ENCODE data around the gene NTRK3.

The NTRK3 gene

DNA sequence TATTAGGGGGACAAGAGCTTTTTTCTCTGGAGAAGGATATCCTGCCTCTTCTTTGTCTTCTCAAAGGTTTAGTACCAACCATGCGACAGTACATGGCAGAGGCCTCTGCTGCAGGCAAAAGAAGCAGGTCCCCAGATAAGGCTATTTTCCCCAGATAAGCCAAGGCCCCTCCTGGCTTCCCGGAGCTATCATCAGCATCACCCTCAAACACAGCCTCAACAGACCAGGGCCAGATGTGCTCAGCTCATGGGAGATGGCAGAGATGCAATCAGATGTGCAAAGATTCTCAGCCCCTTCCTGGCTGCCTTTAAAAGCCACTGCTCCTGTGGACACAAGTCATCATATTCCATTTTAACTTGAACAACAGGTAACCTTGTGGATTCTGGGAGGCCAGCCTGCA is 49.0 kb downstream of the NTRK3 start:
- TF ChIP-seq, protein P1, sequence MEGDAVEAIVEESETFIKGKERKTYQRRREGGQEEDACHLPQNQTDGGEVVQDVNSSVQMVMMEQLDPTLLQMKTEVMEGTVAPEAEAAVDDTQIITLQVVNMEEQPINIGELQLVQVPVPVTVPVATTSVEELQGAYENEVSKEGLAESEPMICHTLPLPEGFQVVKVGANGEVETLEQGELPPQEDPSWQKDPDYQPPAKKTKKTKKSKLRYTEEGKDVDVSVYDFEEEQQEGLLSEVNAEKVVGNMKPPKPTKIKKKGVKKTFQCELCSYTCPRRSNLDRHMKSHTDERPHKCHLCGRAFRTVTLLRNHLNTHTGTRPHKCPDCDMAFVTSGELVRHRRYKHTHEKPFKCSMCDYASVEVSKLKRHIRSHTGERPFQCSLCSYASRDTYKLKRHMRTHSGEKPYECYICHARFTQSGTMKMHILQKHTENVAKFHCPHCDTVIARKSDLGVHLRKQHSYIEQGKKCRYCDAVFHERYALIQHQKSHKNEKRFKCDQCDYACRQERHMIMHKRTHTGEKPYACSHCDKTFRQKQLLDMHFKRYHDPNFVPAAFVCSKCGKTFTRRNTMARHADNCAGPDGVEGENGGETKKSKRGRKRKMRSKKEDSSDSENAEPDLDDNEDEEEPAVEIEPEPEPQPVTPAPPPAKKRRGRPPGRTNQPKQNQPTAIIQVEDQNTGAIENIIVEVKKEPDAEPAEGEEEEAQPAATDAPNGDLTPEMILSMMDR (IDR thresholded peaks at IDR 0.05; ENCODE audit: borderline replicate concordance, insufficient read depth, low read depth, low read length) = no peak
- no peak overlapping the region for H3K4me3 ChIP-seq (ENCODE audit: low read depth, low read length)

DNA sequence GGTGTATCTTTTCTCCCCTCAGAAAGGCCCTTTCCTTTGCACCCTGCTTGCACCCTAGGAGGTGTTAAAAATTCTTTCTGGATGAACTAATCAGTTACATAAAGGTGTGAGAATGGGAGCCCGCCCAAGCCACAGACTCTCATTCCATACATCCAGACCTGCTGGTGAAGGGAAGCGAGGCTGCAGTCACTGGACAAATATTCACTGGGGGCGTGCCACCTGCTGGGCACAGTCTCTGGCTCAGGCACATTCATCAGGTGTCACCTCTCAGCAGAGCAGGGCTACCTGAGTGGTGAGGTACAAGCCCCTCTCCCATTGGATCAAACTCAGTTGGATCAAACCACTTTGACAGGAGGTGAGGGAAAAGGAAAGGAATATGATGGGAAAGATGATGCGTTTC is 52.0 kb downstream of the NTRK3 start:
- TF ChIP-seq, protein P1 (IDR thresholded peaks at IDR 0.05; ENCODE audit: borderline replicate concordance, insufficient read depth, low read depth, low read length) = no peak
- no peak overlapping the region for H3K4me3 ChIP-seq (ENCODE audit: low read depth, low read length)

DNA sequence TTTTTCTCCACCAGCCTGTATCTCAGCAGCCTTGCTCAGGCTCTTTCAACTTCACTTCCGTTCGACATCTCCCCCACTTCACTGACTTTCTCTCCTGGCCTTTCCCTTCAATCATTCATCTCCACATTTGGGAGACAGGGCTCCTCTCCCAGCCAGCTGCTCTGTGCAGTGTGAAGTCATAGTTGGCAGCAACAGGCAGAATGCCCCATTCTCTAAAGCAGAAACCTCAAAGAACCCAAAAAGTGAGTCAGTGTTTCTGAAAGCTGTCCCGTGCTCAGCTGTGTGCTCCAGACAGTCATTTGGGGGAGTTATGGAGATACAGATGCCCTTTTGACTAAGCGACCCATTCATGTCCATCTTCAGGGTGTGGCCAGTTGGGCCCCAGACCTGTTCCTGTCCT is 54.3 kb downstream of the NTRK3 start:
- TF ChIP-seq, protein P1 (IDR thresholded peaks at IDR 0.05; ENCODE audit: borderline replicate concordance, insufficient read depth, low read depth, low read length) = no peak
- H3K4me3 ChIP-seq (ENCODE audit: low read depth, low read length) = no peak overlapping the region

DNA sequence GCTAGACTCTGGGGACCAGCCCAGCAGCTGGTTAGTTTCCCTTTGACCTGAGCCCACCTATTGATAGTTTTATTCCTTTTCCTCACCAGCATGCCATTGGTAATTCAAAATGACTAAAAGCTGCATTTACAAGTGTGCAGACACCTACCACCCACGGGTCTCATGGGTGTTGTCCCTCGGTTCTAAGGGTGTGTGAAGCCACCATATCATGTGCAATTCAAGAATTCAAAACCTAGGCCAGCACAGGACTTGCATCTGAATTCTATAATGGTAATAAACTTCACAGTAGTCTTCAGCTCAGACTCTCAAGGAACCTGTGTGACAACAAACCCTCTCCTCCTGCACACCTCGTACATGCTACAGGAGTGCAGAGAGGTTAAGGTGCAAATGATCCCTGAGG is 55.3 kb downstream of the NTRK3 start:
- TF ChIP-seq, protein P1 (IDR thresholded peaks at IDR 0.05; ENCODE audit: borderline replicate concordance, insufficient read depth, low read depth, low read length) = no peak
- no peak overlapping the region for H3K4me3 ChIP-seq (ENCODE audit: low read depth, low read length)

DNA sequence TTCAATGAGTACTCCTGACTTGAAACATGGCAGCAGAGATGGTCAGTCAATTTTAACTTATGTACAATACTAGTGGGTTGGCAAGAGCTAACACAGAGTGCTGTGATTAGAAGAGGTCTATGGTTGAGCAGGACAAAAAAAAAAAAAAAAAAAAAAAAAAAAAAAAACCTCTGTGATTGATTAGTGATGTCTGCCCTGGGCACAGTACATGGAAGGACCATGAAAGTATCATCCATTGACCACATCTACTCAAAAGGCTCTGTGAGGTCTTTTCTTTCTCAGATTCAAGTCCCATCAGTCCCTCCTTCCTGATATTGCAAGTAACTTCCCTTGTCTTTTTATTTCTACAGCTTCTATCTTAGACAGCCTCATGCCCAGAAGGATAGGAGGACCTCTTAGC is 59.6 kb downstream of the NTRK3 start:
- TF ChIP-seq, protein P1 (IDR thresholded peaks at IDR 0.05; ENCODE audit: borderline replicate concordance, insufficient read depth, low read depth, low read length) = no peak
- H3K4me3 ChIP-seq (ENCODE audit: low read depth, low read length) = no peak overlapping the region

DNA sequence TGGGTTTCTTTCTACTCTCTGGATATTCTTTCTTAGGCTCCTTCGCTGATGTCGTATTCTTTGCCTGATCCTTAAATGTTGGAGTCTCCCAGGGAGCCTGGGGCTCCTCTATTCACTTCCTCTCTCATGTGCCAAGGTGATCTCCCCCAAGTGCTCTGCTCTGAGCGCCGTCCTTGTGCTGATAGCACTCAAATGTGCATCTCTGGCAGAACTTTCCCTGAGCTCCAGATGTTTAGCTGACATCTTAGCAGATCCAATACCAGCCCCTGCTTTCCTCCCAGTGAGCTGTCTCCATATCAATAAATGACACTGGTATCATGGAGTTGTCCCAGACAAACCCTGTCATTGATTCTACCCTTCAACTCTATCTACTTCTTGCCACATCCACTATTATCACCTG is 62.4 kb downstream of the NTRK3 start:
- TF ChIP-seq, protein P1 (IDR thresholded peaks at IDR 0.05; ENCODE audit: borderline replicate concordance, insufficient read depth, low read depth, low read length) = no peak
- no peak overlapping the region for H3K4me3 ChIP-seq (ENCODE audit: low read depth, low read length)

DNA sequence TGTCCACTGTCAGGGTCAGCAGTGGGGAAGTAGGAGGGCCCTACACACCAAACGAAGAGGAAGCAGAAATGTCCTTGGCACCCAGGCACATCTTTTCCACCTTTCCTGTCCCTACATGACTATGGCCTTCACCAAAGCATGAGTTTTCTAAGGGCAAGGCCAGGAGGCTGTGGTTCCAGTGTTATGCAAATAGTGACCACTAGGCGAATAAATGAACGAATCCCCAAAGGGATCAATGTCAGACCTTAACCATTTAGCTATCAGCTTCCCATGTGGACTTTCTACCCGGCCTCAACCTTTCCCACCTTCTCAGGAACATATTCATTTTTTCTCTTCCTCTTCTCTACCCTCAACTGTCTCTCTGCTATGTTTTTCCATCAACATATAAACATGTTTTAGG is 63.1 kb downstream of the NTRK3 start:
- H3K4me3 ChIP-seq (ENCODE audit: low read depth, low read length) = no peak overlapping the region
- TF ChIP-seq, protein P1 (IDR thresholded peaks at IDR 0.05; ENCODE audit: borderline replicate concordance, insufficient read depth, low read depth, low read length) = 0 out of 2 replicates have a peak, but pooled peaks have one; percentile 30
